CD4-positive, CD25-positive, alpha-beta regulatory T cell (primary cell): ENCODE measurements around the gene TMEM106A. TPM values are rescaled to one million over a fixed set of nuclear protein-coding genes. Genes with fewer than 3 reads are reported as not detected.
"Not testable (repeated sequence)": the region's sequence is repeated elsewhere in the genome, so short reads cannot be mapped to it uniquely, and the experiment has no call there.

Source experiments
- ATAC-seq, 2 donors: fragments of 150-1000 bp; cut with Tn5 transposase; one replicate each; pipeline ENCODE4 v1.10.0; 2021; ENCODE audit warnings: low read depth in 2 of 2, moderate number of reproducible peaks in 2 of 2, moderate library complexity in 1 of 2
- DNase-seq, 3 donors: peaks; one replicate each; pipeline versions ENCODE4 v3.0.0 to v3.0.0-alpha.2; 2012 to 2022; ENCODE audit warnings: mixed read lengths in 1 of 3
- H3K27ac ChIP-seq: one replicate; pipeline ENCODE4 v1.7.0; 2013; ENCODE audit warnings: mild to moderate bottlenecking, low read length; ENCODE audit not compliant: insufficient read depth, poor library complexity, severe bottlenecking
- H3K27me3 ChIP-seq: one replicate; pipeline ENCODE4 v1.7.0; 2013; ENCODE audit warnings: low read length; ENCODE audit not compliant: control insufficient read depth, insufficient read depth
- H3K36me3 ChIP-seq: one replicate; pipeline ENCODE4 v1.7.0; 2013; ENCODE audit warnings: mild to moderate bottlenecking, low read length, moderate library complexity; ENCODE audit not compliant: control insufficient read depth, insufficient read depth
- H3K4me1 ChIP-seq: 2 replicates; pipeline ENCODE4 v1.7.0; 2013; ENCODE audit warnings: mild to moderate bottlenecking, low read length; ENCODE audit not compliant: insufficient read depth, control insufficient read depth, poor library complexity, severe bottlenecking
- H3K4me3 ChIP-seq: one replicate; pipeline ENCODE4 v1.7.0; 2013; ENCODE audit warnings: low read depth, mild to moderate bottlenecking, low read length, moderate library complexity
- H3K9me3 ChIP-seq, 2 experiments: 1 replicate in 1 of 2; 2 replicates in 1 of 2; pipeline ENCODE4 v1.7.0; 2013; ENCODE audit warnings: low read length in 2 of 2, mild to moderate bottlenecking in 1 of 2, moderate library complexity in 1 of 2; ENCODE audit not compliant: control insufficient read depth in 2 of 2
- H3K27ac Mint-ChIP-seq, 3 donors: one replicate each; pipeline ENCODE4 v1.8.0; 2020 to 2022; ENCODE audit warnings: mild to moderate bottlenecking in 3 of 3, mixed read lengths in 3 of 3, moderate library complexity in 2 of 3
- H3K27me3 Mint-ChIP-seq: one replicate; pipeline ENCODE4 v1.8.0; 2022; ENCODE audit warnings: mild to moderate bottlenecking, mixed read lengths
- H3K36me3 Mint-ChIP-seq: one replicate; pipeline ENCODE4 v1.8.0; 2020; ENCODE audit warnings: mixed read lengths
- H3K4me1 Mint-ChIP-seq, 4 donors: one replicate each; pipeline ENCODE4 v1.8.0; 2020 to 2022; ENCODE audit warnings: mixed read lengths in 4 of 4, mild to moderate bottlenecking in 1 of 4
- H3K4me3 Mint-ChIP-seq, 4 donors: one replicate each; pipeline ENCODE4 v1.8.0; 2020 to 2022; ENCODE audit warnings: mild to moderate bottlenecking in 4 of 4, mixed read lengths in 4 of 4, moderate library complexity in 3 of 4
- H3K9me3 Mint-ChIP-seq, 7 donors: one replicate each; pipeline ENCODE4 v1.8.0; 2020 to 2022; ENCODE audit warnings: mixed read lengths in 7 of 7, mild to moderate bottlenecking in 3 of 7, moderate library complexity in 2 of 7
- polyA plus RNA-seq, 4 donors: library from polyadenylated mRNA; unstranded; fragments of 300-500 nt; fragmentation: Illumina TruSeq; gene quantifications; one replicate each; pipeline ENCODE4 v1.2.3, GENCODE V29; 2021
- total RNA-seq: library from RNA; stranded (reverse); gene quantifications from one replicate; pipeline ENCODE4 v1.2.3, GENCODE V29; 2022

TMEM106A gene, protein sequence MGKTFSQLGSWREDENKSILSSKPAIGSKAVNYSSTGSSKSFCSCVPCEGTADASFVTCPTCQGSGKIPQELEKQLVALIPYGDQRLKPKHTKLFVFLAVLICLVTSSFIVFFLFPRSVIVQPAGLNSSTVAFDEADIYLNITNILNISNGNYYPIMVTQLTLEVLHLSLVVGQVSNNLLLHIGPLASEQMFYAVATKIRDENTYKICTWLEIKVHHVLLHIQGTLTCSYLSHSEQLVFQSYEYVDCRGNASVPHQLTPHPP
- total RNA-seq (12.9 TPM), polyA plus RNA-seq (1 to 10 TPM; 1.3 to 3.3 (median 1.9) TPM)

DNA sequence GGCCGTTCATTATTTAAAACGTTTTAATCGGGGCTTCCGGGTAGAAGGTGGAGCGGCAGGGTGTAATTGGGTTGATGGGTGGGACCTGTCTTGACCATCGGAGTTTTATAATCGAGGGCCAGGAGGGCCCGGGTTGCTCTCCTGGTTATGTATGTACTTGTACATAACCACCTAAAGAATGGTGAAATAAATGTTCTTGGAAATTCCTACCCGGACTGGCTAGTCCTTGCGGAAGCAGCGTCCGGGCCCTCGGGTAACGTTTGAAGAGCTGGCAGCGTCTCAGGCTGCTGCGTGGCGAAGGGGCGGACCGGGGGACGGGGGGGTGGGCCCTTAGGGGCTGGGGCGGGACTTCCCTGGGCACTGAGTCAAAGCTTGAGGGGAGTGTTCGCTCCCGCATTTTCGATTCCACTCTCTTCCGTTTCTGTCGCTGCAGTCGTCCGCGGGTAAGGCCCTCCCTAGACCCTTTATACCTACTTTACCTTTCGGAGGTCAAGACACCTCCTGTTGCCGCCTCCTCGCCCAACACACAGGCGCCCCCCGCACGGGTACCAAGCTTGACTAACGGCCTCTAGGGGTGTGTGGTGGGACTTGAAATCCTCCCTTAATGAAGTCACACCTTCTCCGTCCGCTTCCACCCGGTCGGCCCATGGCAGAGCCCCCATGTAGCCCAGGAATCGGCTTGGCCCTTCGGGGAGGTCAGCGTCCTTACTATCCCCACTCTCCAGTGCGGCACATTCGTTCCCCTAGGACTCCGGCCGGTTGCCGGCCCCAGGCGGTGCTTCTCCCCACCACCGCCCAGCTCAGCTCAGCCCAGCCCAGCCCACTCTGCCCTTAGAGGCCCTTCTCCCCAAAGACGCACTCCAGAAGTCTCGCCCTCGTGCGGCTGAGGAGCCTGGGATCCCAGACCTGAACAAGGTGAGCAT, at the start of gene TMEM106A:
TSS of gene TMEM106A (plus strand) at position 396 of the 923 bp plus-strand sequence. CDS start 1,167 bp downstream, outside the sequence.
- peak within 1 kb of the TSS; percentile 91 for H3K4me3 ChIP-seq
- H3K36me3 ChIP-seq: peaks cover 31% of the 10 kb centered on the region
- Mint-ChIP-seq H3K4me1 (peaks cover 15 to 49% (median 27%) of the 10 kb centered on the region in 4 donors), H3K9me3 (peaks cover 0 to 1% (median 0%) of the 10 kb centered on the region in 7 donors), H3K4me3 (peak within 1 kb of the TSS; percentile 94 to 100 (median 98)), H3K27me3 (no peaks in the 10 kb centered on the region), H3K36me3 (peaks cover 26% of the 10 kb centered on the region), H3K27ac (peak within 1 kb of the TSS; percentile 95 to 98 (median 96))
- no peaks in the 10 kb centered on the region for H3K9me3 ChIP-seq
- H3K27me3 ChIP-seq: no peaks in the 10 kb centered on the region
- ATAC-seq: peak; percentile 88 to 90
- peak; percentile 64 to 89 (median 76) for DNase-seq
- peak within 1 kb of the TSS; percentile 76 for H3K27ac ChIP-seq
- H3K4me1 ChIP-seq: peaks cover 25% of the 10 kb centered on the region

- not testable (repeated sequence) for H3K27me3 Mint-ChIP-seq, H3K27ac ChIP-seq, ATAC-seq, DNase-seq, H3K27me3 ChIP-seq, H3K9me3 ChIP-seq, H3K4me3 ChIP-seq, H3K9me3 Mint-ChIP-seq, H3K36me3 ChIP-seq, H3K36me3 Mint-ChIP-seq, H3K4me1 Mint-ChIP-seq, H3K4me3 Mint-ChIP-seq
- H3K4me1 ChIP-seq: peaks cover 11% of the 10 kb centered on the region
- peak overlapping the region; percentile 2 to 72 (median 25) for H3K27ac Mint-ChIP-seq
Observed at GRCh38 chr17:43165971-43166370, 45.7 kb upstream of the TMEM106A start.

DNA sequence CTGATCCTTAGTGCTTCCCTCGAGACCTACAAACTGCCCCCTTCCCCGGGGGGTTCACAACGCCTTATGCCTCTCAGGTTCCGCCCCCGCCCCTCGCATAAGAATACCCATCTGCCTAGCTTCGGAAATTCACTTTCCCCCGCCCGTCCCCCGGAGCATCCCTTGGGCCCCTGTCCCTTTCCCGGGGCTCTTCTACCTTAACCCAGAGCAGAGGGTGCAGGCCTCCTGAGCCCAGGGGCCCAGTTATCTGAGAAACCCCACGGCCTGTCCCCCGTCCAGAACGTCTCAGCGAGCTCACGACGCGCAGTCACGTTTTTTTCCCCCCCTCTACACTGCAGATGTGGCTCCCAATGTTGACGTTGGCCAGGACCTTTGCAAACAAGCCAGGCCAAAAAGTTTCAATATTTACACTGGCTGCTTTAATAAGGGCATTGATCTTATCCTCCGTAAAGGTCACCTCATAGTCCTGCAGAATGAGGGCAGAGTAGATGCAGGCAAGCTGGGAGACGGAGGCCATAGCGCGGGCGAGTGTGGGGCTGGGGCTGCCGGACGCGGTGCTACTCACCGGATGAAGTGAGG, 42.0 kb upstream of the TMEM106A start:
- Mint-ChIP-seq H3K27ac (no peak overlapping the region), H3K9me3 (no peaks in the 10 kb centered on the region), H3K4me1 (peaks cover 6 to 40% (median 18%) of the 10 kb centered on the region in 4 donors), H3K27me3 (no peaks in the 10 kb centered on the region), H3K4me3 (no peak overlapping the region), H3K36me3 (no peaks in the 10 kb centered on the region)
- peak in 1 of 3 donors; percentile 8 for DNase-seq
- no peaks in the 10 kb centered on the region for H3K9me3 ChIP-seq
- peak; percentile 1 to 2 for ATAC-seq
- no peaks in the 10 kb centered on the region for H3K36me3 ChIP-seq
- H3K4me3 ChIP-seq: peak overlapping the region; percentile 100
- H3K27me3 ChIP-seq: no peaks in the 10 kb centered on the region
- peaks cover 38% of the 10 kb centered on the region for H3K4me1 ChIP-seq
- peak overlapping the region; percentile 100 for H3K27ac ChIP-seq

DNA sequence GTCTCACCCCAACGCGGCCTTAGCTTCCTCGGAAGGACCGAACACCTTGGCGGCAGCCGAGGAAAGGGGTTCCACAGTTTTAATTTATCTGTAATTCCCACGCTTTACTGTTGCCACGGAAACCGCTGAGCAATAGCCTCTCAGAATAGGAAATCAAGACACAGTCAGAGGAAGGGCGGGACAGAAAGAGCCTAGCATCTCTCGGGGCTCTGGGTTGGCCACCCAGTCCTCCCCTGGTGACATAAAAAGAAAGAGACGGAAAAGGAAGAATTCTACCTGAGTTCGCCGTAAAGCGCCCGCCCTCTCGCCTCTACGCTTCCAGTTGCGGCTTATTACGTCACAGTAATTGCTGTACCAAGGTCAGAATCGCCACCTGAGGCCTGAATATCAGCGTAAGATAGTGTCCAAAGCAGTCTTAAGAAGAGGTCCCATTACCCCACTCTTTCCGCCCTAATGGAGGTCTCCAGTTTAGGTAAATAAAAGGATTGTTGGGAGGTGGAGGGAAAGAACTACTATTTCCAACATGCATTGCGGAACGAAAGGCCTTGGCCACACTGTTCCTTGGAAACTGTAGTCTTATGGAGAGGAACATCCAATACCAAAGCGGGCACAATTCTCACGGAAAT, 41.4 kb upstream of the TMEM106A start:
- Histone ChIP-seq H3K4me3 (peak overlapping the region; percentile 100), H3K9me3 (no peaks in the 10 kb centered on the region), H3K4me1 (peaks cover 44% of the 10 kb centered on the region), H3K27me3 (no peaks in the 10 kb centered on the region), H3K36me3 (no peaks in the 10 kb centered on the region), H3K27ac (peak overlapping the region; percentile 100)
- DNase-seq (peak; percentile 88 to 97 (median 94)), ATAC-seq (peak; percentile 80 to 83)
- Mint-ChIP-seq H3K27me3 (no peaks in the 10 kb centered on the region), H3K4me3 (no peak overlapping the region), H3K9me3 (no peaks in the 10 kb centered on the region), H3K27ac (no peak overlapping the region), H3K36me3 (peaks cover 2% of the 10 kb centered on the region), H3K4me1 (peaks cover 6 to 44% (median 21%) of the 10 kb centered on the region in 4 donors)

DNA sequence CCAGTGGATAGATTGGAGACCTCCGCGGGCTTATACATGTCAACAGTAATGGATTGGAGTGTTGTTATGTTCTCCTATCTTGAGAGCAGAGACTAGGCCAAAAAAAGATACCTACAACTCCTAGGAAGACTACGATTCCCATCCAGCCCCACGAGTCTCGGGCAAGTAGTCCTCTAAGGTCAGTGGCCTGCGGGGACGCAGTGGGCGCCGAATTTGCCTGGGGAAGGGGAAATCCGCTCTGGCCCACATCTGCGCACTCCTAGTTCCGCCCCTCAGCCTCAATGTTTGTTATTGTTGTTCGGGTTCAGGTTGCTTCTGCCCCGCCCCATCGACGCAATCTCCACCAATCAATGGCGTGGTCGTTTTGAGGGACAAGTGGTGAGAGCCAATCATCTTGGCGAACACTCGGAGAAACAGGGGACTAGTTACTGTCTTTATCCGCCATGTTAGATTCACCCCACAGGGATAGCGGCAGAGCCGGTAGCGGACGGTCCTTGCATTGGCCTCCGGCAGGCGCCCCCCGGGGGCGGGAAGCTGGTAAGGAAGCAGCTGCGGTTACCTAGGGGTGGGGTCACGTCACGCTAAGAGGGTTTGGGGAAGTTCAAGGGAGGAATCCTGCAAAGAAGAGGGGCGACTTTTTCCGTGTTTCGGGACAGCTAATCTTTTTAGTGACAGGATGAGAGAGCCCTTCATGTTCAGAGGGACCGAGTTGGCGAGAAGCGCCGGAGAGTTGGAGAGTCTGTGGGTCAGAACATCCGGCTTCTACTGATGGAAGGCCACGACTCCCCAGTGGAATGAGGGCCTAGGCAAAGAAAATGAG, 40.7 kb upstream of the TMEM106A start, which contains the start of gene NBR1:
TSS of gene NBR1 (plus strand) at position 449 of the 820 bp plus-strand sequence. CDS start 4,586 bp downstream, outside the sequence.
- Mint-ChIP-seq H3K9me3 (no peaks in the 10 kb centered on the region), H3K27ac (no peak within 1 kb of the TSS), H3K4me3 (no peak within 1 kb of the TSS), H3K4me1 (peaks cover 11 to 49% (median 26%) of the 10 kb centered on the region in 4 donors), H3K27me3 (no peaks in the 10 kb centered on the region), H3K36me3 (peaks cover 9% of the 10 kb centered on the region)
- peak within 1 kb of the TSS; percentile 100 for H3K27ac ChIP-seq
- ATAC-seq: peak; percentile 82 to 84
- no peaks in the 10 kb centered on the region for H3K9me3 ChIP-seq
- peaks cover 52% of the 10 kb centered on the region for H3K4me1 ChIP-seq
- DNase-seq: peak; percentile 92 to 99 (median 98)
- peak within 1 kb of the TSS; percentile 100 for H3K4me3 ChIP-seq
- H3K27me3 ChIP-seq: no peaks in the 10 kb centered on the region
- peaks cover 2% of the 10 kb centered on the region for H3K36me3 ChIP-seq

DNA sequence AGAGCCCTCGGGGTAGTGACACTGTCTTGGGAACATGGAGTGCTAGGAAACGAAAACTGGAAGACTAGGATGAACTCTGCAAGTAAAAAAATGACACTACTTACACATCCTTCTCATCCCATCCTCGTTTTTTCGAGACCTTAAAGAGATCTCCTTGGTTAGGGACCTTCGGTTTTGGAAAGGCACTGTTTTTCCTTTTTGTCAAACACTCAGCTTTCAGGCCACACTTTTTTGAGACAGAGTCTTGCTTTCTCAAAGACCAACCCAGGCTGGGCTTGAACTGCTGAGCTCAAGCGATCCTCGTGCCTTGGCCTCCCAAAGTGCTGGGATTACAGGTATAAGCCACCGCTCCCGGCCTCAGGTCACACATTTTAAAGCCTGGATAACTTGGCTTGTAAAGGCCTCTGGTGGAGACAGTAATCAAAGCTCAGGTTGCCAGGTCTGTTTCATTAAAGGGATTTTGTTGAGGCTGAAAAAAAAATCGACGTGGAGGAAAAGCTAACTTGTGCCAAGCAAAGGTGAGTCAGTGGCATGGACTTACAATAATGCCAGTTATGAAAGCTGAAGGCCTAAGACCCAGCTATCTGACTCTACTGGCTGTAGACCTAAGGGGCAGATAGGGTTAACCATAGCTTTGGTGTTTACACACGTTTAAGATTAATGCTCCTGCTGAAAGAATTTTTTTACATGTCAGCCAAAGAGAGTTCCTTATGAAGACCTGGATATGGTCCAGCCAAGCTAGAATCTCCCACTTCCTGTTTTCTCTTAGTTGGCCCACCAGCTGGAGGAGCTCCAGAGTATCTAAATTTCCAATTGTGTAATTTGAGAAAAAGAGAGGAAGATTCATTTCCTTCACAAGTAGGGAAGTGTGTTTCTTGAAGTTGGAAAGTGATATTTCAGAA, 39.8 kb upstream of the TMEM106A start:
- peaks cover 5% of the 10 kb centered on the region for H3K36me3 ChIP-seq
- peaks cover 60% of the 10 kb centered on the region for H3K4me1 ChIP-seq
- peaks cover 17 to 56% (median 30%) of the 10 kb centered on the region in 4 donors for H3K4me1 Mint-ChIP-seq
- peaks cover 16% of the 10 kb centered on the region for H3K36me3 Mint-ChIP-seq
- H3K4me3 Mint-ChIP-seq: no peak overlapping the region
- ATAC-seq (no peak), DNase-seq (peak in 2 of 3 donors; percentile 6 to 35)
- H3K27ac Mint-ChIP-seq: no peak overlapping the region
- no peaks in the 10 kb centered on the region for H3K9me3 ChIP-seq
- no peaks in the 10 kb centered on the region for H3K27me3 Mint-ChIP-seq
- no peaks in the 10 kb centered on the region for H3K9me3 Mint-ChIP-seq
- peak overlapping the region; percentile 100 for H3K4me3 ChIP-seq
- no peaks in the 10 kb centered on the region for H3K27me3 ChIP-seq
- peak overlapping the region; percentile 100 for H3K27ac ChIP-seq
